Adipose tissue (tissue), 3 donors: ENCODE measurements around the gene SBNO2. TPM values are rescaled to one million over a fixed set of nuclear protein-coding genes. Genes with fewer than 3 reads are reported as not detected.

Experiments
- H3K27ac ChIP-seq: one replicate; pipeline ENCODE4 v1.5.1; 2013; ENCODE audit warnings: low read depth, low read length
- WGBS, 3 donors: extraction: QIAGEN DNeasy Blood & Tissue Kit; methylation state at CpG; one replicate each; pipeline ENCODE4 v1.1.7; 2013; 5-methylcytosine and 5-hydroxymethylcytosine counted together
- polyA plus RNA-seq, 3 donors: library from polyadenylated mRNA; stranded (reverse); fragments of 200-250 nt; gene quantifications; one replicate each; pipeline ENCODE4 v1.2.3, GENCODE V29; 2013
- donor health status: healthy with polysubstance abuse.
- donor health status: Bipolar disorder and iron deficiency.
- donor health status: healthy.

Gene SBNO2
- polyA plus RNA-seq, 3 donors, result 22.0 to 155 (median 53.1) TPM

DNA sequence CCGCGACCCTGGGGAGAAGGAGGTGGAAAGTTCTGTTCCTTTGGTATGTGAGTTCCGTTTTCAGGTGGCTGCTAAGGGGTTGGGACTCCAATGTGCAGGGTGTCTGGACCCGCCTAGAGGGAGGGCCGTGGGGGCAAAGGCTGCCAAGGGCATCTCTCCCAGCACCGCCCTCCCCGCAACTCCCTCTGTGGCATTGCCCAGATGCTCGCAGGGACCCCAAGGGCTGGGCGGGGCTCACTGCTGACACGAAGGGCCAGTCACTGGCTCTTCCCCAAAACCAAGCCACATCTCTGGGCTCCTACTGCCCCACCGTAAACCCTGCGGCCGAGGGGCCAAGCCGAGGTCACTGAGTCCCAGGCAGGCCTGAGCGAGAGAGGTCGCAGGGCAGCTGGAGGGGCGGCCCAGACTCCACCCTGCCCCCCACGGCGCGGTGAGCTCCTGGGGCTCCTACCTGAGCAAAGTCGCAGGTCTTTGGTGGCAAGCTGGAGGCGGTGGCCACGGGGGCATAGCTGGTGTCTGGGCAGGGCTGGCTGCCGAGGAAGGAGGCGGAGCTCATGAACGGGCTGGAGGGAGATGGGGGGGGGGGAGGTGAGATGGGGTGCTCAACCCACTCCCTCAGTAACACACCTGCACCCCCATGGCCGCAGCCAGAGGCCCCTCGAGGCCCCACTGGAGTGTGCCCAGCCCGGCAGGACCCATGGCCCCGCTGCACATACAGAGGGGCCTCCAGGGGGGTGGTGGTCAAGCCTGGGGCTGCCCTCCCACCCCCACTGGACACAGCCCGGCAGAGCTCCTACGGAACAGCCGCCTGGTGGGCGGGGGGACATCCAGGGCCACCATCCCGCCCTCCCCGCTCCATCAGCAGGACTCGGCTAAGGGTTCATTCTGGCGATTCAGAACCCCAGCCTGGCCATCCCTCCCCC is 26.9 kb downstream of the SBNO2 start:
- 84 to 87% (median 85%) methylated on average over 36 to 38 of the region's 38 CpGs for WGBS, 3 donors

DNA sequence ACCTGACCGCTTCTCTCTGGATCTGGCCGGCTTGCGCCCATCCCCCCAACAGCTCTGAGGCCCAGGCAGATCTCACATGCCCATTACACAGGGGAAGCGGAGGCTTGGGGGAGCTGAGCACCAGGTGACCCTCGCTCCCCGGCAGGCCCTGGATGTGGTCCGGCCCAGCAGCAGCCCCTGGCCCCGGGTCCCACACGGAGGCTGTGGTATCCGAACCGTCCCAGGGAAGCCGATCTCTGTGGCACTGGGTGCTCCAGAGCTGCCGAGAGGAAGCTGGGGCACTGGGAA is 27.7 kb downstream of the SBNO2 start:
- WGBS, 3 donors, result 88 to 90% (median 90%) methylated on average over 13 of the region's 13 CpGs
- no peak overlapping the region for H3K27ac ChIP-seq

More for the DNA sequence above, 26.9 kb downstream of the SBNO2 start:
- H3K27ac ChIP-seq, result no peak overlapping the region

DNA sequence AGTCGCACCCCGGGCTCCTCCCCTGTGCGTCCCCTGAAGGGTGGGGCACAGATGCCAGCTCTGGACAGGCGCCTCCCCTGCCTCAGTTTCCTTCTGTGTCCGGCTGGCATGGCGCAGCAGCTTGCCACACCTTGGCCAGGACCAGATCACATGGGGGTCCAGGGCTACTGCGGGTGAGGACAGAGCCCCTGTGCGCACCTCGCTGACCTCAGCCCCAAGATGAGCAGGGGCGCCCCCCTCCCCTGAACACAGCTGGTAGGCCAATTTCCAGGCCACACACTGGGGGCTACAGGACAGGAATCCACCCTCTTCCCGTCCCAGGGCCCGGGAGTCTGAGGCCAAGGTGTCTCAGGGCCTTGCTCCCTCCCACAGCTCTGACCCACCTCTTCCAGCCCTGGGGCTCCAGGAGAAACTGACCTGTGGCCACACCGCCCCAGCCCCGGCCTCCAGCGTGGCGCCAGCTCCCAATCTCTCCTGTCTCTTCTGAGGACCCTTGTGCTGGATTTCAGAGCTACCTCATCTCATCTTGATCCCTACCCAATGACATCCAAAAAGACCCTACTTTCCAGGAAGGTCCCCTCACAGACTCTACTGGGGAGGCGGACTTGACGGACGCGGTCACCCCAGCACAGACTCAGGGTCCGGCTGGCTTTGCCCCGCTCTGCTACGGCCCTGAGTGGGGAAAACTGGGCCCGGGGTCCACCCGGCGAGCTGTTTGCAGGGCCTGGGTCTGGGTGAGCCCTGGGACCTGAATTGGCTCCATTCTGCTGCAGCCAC is 28.2 kb downstream of the SBNO2 start:
- no peak overlapping the region for H3K27ac ChIP-seq
- 94 to 97% (median 95%) methylated on average over 19 to 26 of the region's 26 CpGs for WGBS, 3 donors

DNA sequence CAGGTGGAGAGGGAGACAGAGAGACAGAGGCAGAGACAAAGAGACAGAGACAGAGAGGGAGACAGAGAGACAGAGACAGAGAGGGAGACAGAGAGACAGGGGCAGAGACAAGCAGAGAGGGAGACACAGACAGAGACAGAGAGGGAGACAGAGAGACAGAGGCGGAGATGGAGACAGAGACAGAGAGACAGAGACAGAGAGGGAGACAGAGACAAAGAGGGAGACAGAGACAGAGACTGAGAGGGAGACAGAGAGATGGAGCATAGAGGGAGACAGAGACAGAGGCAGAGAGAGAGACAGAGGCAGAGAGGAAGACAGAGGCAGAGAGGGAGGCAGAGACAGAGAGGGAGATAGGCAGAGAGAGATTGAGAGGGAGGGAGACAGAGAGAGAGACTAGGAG is 29.3 kb downstream of the SBNO2 start:
- WGBS, 3 donors, result 94 to 100% (median 100%) methylated on average over 1 of the region's 1 CpG
- H3K27ac ChIP-seq, result no peak overlapping the region

DNA sequence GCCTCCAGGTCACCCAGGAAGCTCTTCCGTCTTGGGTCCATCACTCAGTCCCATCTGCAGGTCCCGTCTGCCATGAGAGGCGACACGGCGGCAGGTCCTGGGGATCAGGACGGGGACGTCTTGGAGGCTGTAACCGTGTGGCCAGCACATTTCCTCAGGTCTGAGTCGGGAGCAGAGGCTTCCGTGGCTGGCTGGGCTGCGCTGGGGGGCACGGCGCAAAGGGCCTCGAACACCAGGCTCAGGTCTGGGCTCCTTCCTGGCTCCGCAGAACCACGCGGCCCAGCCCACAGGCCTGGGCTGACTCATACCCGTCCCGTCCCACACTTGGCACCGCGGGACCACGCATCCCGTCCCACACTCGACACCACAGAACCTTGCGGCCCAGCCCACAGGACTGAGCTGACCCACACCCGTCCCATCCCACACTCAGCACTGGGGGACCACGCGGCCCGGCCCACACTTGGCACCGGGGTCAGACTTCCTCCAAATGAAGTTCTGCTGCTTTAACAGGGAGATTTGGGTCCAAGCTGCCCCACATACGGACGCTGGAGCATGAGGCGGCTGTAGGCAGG is 30.2 kb downstream of the SBNO2 start:
- 93 to 96% (median 95%) methylated on average over 31 to 33 of the region's 33 CpGs for WGBS, 3 donors
- no peak overlapping the region for H3K27ac ChIP-seq

DNA sequence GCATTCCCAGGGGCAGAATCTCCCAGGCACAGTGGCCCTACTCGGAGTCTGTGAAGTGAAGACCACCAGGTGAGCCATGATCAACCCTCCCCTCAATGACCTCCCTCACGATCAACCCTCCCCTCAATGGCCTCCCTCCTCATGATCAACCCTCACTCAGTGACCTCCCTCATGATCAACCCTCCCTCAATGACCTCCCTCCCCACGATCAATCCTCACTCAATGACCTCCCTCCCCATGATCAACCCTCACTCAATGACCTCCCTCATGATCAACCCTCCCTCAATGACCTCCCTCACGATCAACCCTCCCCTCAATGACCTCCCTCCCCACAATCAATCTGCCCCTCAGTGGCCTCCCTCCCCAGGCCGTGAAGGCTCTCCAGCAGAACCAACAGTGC is 32.1 kb downstream of the SBNO2 start:
- no peak overlapping the region for H3K27ac ChIP-seq
- WGBS, 3 donors, result 88 to 91% (median 90%) methylated on average over 5 of the region's 5 CpGs

DNA sequence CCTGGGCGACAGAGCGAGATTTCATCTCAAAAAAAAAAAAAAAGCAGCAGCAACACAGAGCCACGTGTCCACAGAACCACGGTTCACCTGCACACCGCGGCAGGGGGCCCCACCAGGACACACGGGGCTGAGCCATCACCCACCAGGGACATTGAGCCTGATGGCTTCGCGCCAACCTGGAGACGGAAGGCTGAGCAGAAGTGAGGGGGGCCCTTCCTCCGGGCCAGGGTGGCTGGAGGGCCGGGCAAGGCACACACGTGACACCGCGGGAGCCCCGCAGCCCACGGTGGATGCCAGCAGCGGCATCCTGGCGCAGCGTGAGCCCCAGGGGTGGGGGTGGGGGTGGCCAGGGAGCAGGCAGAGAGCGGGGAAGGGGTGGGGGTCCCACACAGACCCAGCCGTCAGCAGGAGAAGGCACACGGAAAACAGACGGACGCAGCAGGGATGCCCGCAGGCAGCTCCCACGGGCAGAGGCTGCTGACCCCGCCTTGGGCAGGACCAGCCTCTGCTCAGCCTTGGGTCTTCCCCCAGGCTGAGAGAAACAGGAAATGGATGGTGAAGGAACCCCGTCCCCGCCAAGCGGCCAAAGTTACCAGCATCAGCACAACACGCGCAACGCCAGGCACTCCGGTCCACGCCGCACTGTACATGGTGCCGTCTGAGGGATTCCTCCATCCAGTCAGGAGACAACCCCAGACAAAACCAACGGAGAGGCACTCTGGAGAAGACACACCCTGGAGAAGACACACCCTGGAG is 33.6 kb downstream of the SBNO2 start:
- WGBS, 3 donors, result 85 to 95% (median 89%) methylated on average over 33 to 39 of the region's 39 CpGs
- no peak overlapping the region for H3K27ac ChIP-seq

DNA sequence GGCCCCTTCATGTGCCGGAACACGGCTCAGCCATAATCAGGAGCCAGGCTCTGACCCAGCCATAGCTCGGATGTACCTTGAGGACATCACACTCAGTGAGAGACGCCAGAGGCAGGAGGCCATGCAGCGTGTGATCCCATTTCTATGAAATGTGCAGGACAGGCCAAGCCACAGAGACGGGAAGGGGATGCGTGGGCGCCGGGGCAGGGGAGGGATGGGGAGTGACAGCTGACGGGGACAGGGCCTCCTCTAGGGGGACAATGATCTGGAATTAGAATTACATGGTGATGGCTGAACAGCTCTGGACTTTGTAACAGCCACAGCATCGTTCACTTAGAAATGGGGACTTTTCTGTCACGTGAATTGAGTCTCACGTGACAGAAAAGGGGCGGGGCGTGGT is 34.9 kb downstream of the SBNO2 start:
- H3K27ac ChIP-seq, result no peak overlapping the region
- WGBS, 3 donors, result 89 to 92% (median 92%) methylated on average over 15 of the region's 15 CpGs

DNA sequence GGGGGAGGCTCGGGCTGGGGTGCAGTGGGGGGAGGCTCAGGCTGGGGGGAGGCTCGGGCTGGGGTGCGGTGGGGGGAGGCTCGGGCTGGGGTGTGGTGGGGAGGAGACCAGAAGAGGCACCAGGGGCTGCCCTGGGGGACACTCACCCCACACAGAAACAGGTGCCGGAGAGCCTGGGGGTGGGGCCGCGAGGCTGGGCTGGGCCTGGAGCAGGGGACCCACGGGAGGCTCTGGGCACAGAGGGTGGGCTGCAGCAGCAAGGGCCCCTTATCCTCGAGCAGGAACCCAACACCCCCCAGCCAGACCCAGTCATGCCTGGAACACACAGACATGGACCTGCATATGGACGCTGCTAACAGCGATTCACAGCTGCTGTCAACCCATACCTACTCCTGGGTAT is 35.9 kb downstream of the SBNO2 start:
- WGBS, 3 donors, result 83 to 84% (median 83%) methylated on average over 7 of the region's 11 CpGs
- no peak overlapping the region for H3K27ac ChIP-seq

DNA sequence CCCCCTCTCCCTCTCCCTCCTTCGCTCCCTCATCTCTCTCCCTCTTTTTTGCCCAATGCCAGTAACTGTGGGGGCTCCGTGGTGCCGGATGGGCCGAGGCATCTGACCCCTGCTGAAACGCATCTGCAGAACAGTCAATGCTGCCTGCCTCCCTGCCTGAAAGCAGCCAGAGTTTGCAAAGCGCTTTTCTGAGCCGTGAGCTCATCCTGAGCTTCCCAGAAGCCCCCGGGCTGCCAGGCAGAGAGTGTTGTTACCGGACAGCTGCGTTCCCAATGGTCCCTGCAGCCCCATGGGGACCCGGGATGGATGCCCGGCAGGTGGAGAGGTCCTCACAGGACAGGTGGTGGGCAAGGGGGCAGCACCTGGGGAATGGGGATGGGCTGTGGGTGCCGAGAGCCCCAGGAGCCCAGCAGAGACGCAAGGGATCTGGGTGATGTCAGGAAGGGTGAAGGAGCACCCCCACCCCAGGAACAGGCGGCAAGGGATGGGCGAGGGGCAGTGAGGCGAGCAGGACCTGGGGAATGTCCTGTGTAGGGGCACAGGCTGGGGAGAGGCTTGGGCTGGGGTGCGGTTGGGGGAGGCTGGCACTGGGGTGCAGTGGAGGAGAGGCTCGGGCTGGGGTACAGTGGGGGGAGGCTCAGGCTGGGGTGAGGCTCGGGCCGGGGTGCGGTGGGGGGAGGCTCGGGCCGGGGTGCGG is 37.3 kb downstream of the SBNO2 start:
- no peak overlapping the region for H3K27ac ChIP-seq
- WGBS, 3 donors, result 70 to 79% (median 73%) methylated on average over 16 to 25 of the region's 25 CpGs

DNA sequence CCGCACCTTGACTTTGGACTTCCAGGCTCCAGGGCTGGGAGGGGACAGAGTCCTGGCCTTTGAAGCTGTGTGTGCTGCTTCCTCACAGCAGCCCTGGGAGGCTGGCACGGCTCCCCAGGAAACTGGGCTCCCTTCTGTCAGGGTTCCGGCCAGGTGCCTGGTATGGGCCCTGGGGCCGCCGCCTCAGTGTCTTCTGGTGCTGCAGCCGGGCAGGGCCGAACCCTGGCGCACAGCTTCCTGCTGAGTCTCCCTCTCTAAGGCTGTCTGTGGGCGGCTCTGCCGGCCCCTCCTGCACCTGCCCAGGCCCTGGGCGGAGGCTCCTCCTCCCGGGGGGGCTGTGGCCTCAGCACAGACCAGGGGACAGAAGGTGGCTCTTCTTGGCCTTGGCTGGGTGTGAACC is 37.9 kb downstream of the SBNO2 start:
- WGBS, 3 donors, result 41 to 79% (median 56%) methylated on average over 12 of the region's 12 CpGs
- no peak overlapping the region for H3K27ac ChIP-seq

DNA sequence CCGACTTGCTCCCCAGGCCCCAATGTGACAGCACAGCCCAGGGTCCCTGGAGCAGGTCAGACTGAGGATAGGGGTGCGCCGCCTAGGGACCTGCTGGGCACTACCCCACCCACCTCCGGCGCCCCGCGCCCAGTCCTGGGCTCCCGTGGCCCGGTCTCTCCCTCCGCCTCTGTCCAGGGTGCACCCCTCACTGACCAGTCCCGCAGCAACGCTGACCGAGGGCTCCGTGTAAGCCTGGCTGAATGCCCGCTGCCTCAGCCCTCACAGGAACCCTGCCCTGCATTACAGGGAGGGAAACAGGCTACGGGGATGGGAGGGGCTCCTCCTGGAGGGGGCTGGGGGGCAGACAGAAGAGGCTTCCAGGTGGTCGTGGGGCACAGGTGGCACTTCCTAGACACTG is 38.6 kb downstream of the SBNO2 start:
- 71 to 92% (median 72%) methylated on average over 17 of the region's 17 CpGs for WGBS, 3 donors
- no peak overlapping the region for H3K27ac ChIP-seq

DNA sequence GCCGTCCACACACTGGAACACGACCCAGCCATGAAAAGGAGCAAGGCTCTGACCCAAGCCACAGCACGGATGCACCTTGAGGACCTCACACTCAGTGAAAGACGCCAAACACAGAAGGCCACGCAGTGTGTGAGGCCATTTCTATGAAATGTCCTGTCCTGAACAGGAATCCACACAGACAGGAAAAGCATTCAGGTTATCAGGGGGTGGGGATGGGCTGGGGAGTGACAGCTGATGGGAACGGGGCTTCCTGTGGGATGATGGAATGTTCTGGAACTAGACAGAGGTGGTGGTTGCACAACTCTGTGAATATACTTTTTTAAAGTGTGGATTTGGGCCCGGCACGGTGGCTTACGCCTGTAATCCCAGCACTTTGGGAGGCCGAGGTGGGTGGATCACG is 39.6 kb downstream of the SBNO2 start:
- WGBS, 3 donors, result 89 to 91% (median 89%) methylated on average over 11 of the region's 11 CpGs
- no peak overlapping the region for H3K27ac ChIP-seq

DNA sequence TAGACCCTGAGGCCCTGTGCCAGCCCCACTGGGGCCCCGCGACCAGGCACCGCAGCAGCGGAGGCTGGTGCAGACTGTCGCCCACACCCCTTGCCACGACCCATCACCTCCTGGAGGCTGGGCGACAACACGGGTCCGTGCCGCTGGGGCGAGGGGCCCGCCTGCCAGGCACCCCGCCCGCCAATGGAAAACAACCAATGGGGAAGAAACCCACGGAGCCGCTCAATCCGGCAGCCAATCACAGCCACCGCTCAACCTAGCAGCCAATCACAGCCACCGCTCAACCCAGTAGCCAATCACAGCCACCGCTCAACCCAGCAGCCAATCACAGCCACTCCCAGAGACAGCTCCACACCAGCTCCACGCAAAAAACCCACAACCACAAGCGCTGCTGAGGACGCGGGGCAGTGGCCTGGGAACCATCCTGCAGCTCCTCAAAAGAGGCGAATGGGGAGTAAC is 40.6 kb downstream of the SBNO2 start:
- 83 to 93% (median 88%) methylated on average over 22 to 25 of the region's 25 CpGs for WGBS, 3 donors
- H3K27ac ChIP-seq, result peak overlapping the region; percentile 100

DNA sequence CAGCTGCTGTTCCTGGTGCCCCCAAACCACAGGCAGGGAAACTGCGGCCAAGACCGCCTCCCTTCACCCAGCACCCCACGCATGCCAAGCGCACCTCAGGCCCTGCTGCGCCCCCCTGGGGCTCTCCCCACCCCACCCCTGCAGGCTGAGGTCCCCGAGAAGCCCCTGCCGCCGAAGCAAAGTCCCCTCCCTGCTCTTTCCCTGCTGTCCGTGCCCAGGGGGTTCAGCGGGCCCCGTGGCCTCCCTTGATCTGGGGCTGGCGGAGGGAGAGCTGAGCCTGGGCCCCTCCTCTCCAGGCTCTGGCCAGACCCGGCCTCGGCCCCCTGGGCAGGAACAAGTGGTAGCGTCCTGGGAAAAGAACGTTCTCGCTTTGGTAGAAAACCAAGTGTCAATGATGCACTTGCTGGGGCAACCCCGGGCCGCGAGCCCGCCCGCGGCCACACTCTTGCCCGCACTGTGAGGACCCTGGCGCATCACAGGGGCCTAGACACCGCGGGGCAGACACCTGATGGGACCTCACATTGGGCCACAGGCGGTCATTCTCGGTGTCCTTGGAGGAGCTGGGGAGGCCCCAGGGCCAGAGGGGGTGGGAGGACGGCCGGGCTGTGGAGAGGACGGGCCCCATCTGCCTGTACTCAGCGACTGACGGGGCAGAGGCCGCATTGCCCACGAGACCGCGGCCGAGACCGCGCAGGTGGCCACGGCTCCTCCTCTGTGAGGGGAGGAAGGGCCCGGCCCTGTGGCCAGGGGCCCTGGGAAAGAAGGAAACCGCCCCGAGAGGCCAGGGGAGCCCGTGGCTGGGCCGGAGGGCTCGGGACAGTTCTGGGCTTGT is 41.3 kb downstream of the SBNO2 start:
- 37 to 78% (median 39%) methylated on average over 44 to 48 of the region's 48 CpGs for WGBS, 3 donors

DNA sequence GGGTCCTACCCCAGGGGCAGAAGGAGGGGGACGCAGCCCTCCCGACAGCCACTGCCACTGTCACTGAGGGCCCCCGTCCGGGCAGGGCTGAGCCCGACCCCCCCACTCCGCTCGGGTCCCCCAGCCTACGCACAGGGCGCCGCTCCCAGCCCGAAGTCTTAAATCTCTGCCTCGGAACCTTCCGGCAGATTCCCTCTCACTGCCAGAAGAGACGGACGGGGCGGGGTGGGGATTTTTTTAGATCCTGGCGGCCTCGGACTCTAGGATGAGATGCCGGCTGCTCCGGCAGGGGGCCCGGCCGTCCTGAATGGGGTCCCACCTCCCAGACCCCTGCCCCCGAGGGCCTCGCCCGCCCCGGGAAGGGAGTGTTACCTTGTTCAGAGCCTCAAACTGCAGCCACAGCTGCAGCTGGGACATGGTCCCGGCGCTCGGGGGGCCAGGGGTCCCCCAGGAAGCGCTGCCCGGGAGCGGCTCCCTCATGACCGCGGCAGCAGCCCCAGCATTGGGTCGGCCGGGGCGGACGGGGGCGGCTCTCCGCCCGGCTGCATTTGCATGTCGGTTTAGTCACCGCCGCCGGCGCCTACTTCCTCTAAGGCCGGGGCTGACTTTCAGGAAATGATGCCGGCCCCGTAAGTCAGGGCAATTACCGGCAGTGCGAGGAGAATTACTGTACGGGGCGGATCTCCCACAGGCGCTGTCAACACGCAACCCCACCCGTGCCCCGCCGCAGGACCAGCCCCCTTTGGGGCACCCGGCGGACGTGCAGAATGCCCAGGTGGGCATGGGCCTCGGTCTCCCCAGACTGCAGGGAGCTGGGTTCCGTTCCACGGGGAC is 42.1 kb downstream of the SBNO2 start:
- peak overlapping the region; percentile 100 for H3K27ac ChIP-seq
- 1 to 43% (median 1%) methylated on average over 61 to 64 of the region's 64 CpGs for WGBS, 3 donors

More for the DNA sequence above, 41.3 kb downstream of the SBNO2 start:
- H3K27ac ChIP-seq, result peak overlapping the region; percentile 100
